SK-N-MC (cell line): ENCODE data around the gene SEL1L3.

Experiments used
- EZH2 ChIP-seq: fragments of 200-600 bp; sonication (generic); IDR thresholded peaks from one replicate; pipeline ENCODE4 v1.6.1; 2017; ENCODE audit warnings: antibody characterized with exemption
- POLR2AphosphoS5 ChIP-seq: IDR thresholded peaks from 2 replicates; pipeline ENCODE4 v1.6.1; 2012; ENCODE audit warnings: mild to moderate bottlenecking, low read depth, low read length, borderline replicate concordance

DNA sequence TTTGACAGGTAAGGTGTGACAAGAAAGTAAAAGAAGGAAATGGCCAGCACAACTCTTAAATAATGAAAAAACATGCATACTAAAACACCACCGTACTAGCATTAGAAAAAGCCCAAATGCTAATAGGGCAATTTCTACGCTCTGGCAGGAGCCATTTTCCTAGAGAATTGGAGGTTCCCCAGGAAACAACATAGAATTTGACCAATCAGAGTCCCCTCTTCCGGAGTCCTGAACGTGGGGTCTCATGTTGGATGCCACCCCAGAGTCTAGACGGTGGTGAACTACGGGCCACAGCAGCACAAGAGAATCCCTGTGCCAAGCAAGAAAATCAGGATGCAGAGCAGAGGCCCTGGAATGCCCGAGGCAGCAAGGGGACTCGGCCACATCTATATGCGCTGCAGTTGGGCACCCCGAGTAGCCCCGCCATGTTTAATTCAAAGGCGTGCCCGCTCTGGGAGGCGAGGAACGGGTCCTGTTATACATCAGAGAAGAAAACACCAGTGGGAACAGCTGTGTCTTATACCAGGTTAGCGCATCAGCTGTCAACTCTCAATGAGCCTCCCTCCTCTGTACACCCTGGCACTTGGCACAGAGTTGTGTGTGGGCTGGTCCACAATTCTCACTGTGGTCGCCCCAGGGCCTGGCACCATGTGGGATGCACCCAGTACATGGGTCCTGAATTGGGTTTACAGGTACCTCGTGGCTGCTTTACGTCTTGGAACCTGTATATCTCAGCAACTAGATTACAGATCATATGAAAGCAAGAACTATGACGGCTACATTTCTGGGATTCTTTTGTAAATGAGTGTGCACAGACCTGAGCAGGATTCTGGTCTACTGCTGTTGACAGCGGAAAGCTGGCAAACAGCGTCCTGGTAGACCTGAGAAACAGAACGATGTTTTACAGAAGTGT, 52.1 kb downstream of the SEL1L3 start:
- TF ChIP-seq POLR2AphosphoS5 (no peak), EZH2 (no peak)
